B cell (primary cell): ENCODE measurements around the gene LKAAEAR1. TPM values are rescaled to one million over a fixed set of nuclear protein-coding genes. Genes with fewer than 3 reads are reported as not detected.

Experiments used
- ATAC-seq: fragments of 200-7000 bp; cut with Tn5 transposase; one replicate; pipeline ENCODE4 v1.10.0; 2021; ENCODE audit warnings: low read depth, mild to moderate bottlenecking, moderate number of reproducible peaks, moderate library complexity
- CTCF ChIA-PET: fragments of 350-600 bp; sonication (Branson Sonifier 250); formaldehyde crosslinking; loops from one replicate; lab custom pipeline; 2021; ENCODE audit warnings: antibody characterized with exemption, inconsistent platforms; lab: Charles Lee
- POLR2A ChIA-PET: fragments of 350-600 bp; sonication (Branson Sonifier 250); formaldehyde crosslinking; loops from one replicate; lab custom pipeline; 2021; ENCODE audit warnings: antibody characterized with exemption; lab: Charles Lee
- DNase-seq: peaks from one replicate; pipeline ENCODE4 v3.0.0; 2013
- H2AFZ ChIP-seq: 2 replicates; pipeline ENCODE4 v1.6.1; 2012; ENCODE audit warnings: mild to moderate bottlenecking, low read depth, low read length; ENCODE audit not compliant: insufficient read depth, poor library complexity, severe bottlenecking
- H3K27ac ChIP-seq, 2 donors: 1 replicate in 1 of 2; 2 replicates in 1 of 2; pipeline ENCODE4 v1.5.1; 2012 to 2013; ENCODE audit warnings: low read length in 2 of 2, mild to moderate bottlenecking in 2 of 2, moderate library complexity in 1 of 2
- H3K27me3 ChIP-seq, 4 experiments: fragments of 200-600 bp in 1 of 4; sonication (generic) in 1 of 4; replicated peaks in 1 of 4; 1 replicate in 2 of 4; 2 replicates in 2 of 4; pipeline versions ENCODE4 v1.6.1 to v1.7.0; 2013 to 2016; ENCODE audit warnings: low read length in 3 of 4, mild to moderate bottlenecking in 2 of 4, mixed read lengths in 1 of 4, moderate library complexity in 1 of 4; ENCODE audit not compliant: insufficient read depth in 4 of 4, control insufficient read depth in 3 of 4; ENCODE audit errors: control extremely low read depth in 1 of 4
- H3K36me3 ChIP-seq, 2 experiments: replicated peaks in 1 of 2; 1 replicate in 1 of 2; 2 replicates in 1 of 2; pipeline versions ENCODE4 v1.6.1 to v1.7.1; 2013; ENCODE audit warnings: low read length in 1 of 2; ENCODE audit not compliant: insufficient read depth in 2 of 2, control insufficient read depth in 1 of 2; ENCODE audit errors: control extremely low read depth in 1 of 2, extremely low read depth in 1 of 2
- H3K4me1 ChIP-seq, 2 donors: fragments of 200-600 bp in 1 of 2; sonication (generic) in 1 of 2; 1 replicate in 1 of 2; 2 replicates in 1 of 2; pipeline versions ENCODE4 v1.5.1 to v1.6.1; 2013 to 2017; ENCODE audit warnings: low read length in 2 of 2; ENCODE audit not compliant: control insufficient read depth in 2 of 2, insufficient read depth in 2 of 2
- H3K4me2 ChIP-seq: replicated peaks from 2 replicates; pipeline ENCODE3; 2012; ENCODE audit warnings: mild to moderate bottlenecking, low read depth, low read length; ENCODE audit not compliant: poor library complexity, severe bottlenecking
- H3K4me3 ChIP-seq, 5 experiments: fragments of 200-600 bp in 1 of 5; sonication (generic) in 1 of 5; 1 replicate in 3 of 5; 2 replicates in 2 of 5; pipeline versions ENCODE4 v1.5.1 to v1.7.0; 2011 to 2016; ENCODE audit warnings: low read length in 4 of 5, mild to moderate bottlenecking in 4 of 5, low read depth in 2 of 5, control low read depth in 1 of 5, moderate library complexity in 1 of 5; ENCODE audit not compliant: insufficient read depth in 1 of 5; ENCODE audit errors: control extremely low read depth in 1 of 5, extremely low read depth in 1 of 5
- H3K79me2 ChIP-seq: fragments of 200-600 bp; sonication (generic); one replicate; pipeline ENCODE4 v1.6.0; 2016; ENCODE audit warnings: low read length; ENCODE audit not compliant: control insufficient read depth, insufficient read depth
- H3K9ac ChIP-seq: fragments of 200-600 bp; sonication (generic); 2 replicates; pipeline ENCODE4 v1.6.1; 2017; ENCODE audit warnings: mild to moderate bottlenecking, low read length, moderate library complexity
- H3K9me3 ChIP-seq, 3 donors: one replicate each; pipeline versions ENCODE4 v1.6.1 to v1.7.1; 2013; ENCODE audit warnings: low read length in 2 of 3; ENCODE audit not compliant: control insufficient read depth in 2 of 3, insufficient read depth in 1 of 3; ENCODE audit errors: control extremely low read depth in 1 of 3
- H4K20me1 ChIP-seq: 2 replicates; pipeline ENCODE4 v1.6.0; 2012; ENCODE audit warnings: mild to moderate bottlenecking, low read length; ENCODE audit not compliant: insufficient read depth, control insufficient read depth, poor library complexity, severe bottlenecking
- H3K27ac Mint-ChIP-seq: one replicate; pipeline ENCODE4 v1.8.0; 2021; ENCODE audit warnings: mixed read lengths
- H3K27me3 Mint-ChIP-seq: one replicate; pipeline ENCODE4 v1.8.0; 2021; ENCODE audit warnings: mixed read lengths
- H3K4me1 Mint-ChIP-seq: one replicate; pipeline ENCODE4 v1.8.0; 2021; ENCODE audit warnings: mixed read lengths
- H3K4me3 Mint-ChIP-seq: one replicate; pipeline ENCODE4 v1.8.0; 2021; ENCODE audit warnings: mixed read lengths
- H3K9me3 Mint-ChIP-seq: one replicate; pipeline ENCODE4 v1.8.0; 2022; ENCODE audit warnings: mixed read lengths; ENCODE audit not compliant: insufficient read depth
- EZH2 ChIP-seq: IDR thresholded peaks from 2 replicates; pipeline ENCODE4 v1.6.1; 2012; ENCODE audit warnings: borderline replicate concordance, low read depth, mild to moderate bottlenecking, moderate library complexity, low read length; ENCODE audit not compliant: insufficient read depth, poor library complexity, severe bottlenecking
- whole genome bisulfite sequencing: methylation state at CpG from one replicate; pipeline ENCODE4 v1.1.5; 2013; ENCODE audit warnings: missing lambda C conversion rate; ENCODE audit not compliant: insufficient coverage; 5-methylcytosine and 5-hydroxymethylcytosine counted together
- intact Hi-C: fragments of 100-400 bp; cut with micrococcal nuclease; formaldehyde crosslinking; loops from one replicate; pipeline ENCODE4 v1.10.0; 2022
- polyA plus RNA-seq: library from polyadenylated mRNA; depleted of rRNA; stranded (reverse); fragments of >200 nt; gene quantifications from 2 replicates; pipeline ENCODE4 v1.2.3, GENCODE V29; 2012
- total RNA-seq, 2 donors: library from RNA; stranded (reverse); fragments of 120-200 nt in 1 of 2; gene quantifications; 1 replicate in 1 of 2; 2 replicates in 1 of 2; pipeline versions ENCODE4 v1.2.3 to v1.2.4, GENCODE V29; 2013 to 2022
- TF ChIP-seq, protein P1 (sequence below): fragments of 200-600 bp; IDR thresholded peaks from one replicate; pipeline ENCODE4 v1.8.0; 2022; ENCODE audit warnings: antibody characterized with exemption, mild to moderate bottlenecking

Gene LKAAEAR1
- total and polyA plus RNA-seq, 2 donors (not counting 1 experiment from before 2014, with no cell fraction given): 1.9 TPM; not detected in 1

DNA sequence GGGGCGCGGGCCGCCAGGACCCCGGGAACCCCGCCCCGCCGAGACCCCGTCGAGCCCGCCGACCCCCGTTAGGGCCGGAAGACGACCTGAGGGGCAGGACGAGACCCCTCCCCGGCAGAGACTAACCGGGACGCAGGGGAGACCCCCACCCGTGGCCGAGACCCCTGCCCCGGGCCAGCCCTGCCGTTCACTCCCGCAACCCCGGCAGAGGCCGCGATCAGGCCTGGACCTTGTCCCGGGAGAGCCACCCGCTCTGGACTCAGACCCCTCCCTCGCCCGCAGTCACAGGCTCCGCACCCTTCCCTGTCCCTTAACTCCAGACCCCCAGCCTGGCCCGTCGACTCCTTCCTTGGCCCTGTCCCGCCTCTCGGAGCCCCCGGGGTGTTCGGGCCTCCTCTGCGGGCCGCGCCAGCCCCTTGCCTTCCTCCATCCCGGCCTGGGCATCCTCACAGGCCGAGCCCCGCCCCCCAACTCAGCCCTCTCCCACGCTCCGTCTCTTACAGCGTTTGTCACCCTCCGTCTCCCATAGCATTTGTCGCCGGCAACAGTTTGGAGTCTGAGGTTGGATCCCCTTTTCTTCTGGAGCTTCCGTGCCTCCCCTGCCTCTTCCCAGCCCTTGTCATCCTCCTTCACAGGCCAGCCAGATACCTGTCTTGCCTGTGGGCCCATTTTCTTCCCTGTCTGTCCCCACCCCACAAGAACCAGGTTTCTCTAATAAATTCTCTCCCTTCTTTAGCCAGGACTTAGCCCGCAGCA lies 20.6 kb downstream of the LKAAEAR1 start:
- Histone ChIP-seq H4K20me1 (peaks cover 6% of the 10 kb centered on the region), H2AFZ (peak overlapping the region; percentile 90), H3K27ac (peak overlapping the region in 1 of 2 donors; percentile 69), H3K9ac (peak overlapping the region; percentile 83), H3K9me3 (no peaks in the 10 kb centered on the region), H3K36me3 (no peaks in the 10 kb centered on the region), H3K4me1 (peaks cover 49 to 61% of the 10 kb centered on the region in 2 donors), H3K27me3 (no peaks in the 10 kb centered on the region), H3K4me2 (peak overlapping the region; percentile 98), H3K4me3 (peak overlapping the region in 4 of 5 experiments; percentile 63 to 79 (median 70)), H3K79me2 (peaks cover 13% of the 10 kb centered on the region)
- WGBS: 2% methylated on average over 51 of the region's 51 CpGs
- Mint-ChIP-seq H3K9me3 (no peaks in the 10 kb centered on the region), H3K4me3 (peak overlapping the region; percentile 88), H3K27me3 (no peaks in the 10 kb centered on the region), H3K4me1 (peaks cover 45% of the 10 kb centered on the region), H3K27ac (peak overlapping the region; percentile 84)
- ATAC-seq: no peak
- POLR2A ChIA-PET: interaction anchor here (0.8 to 4.2 kb wide), 8 partner anchors 14 to 543 kb away, joined by 3 to 55 read pairs (median 3); partner anchors contain the start of genes OPRL1, PPDPF, RGS19 and UCKL1
- CTCF ChIA-PET: interaction anchor here (0.7 to 3.2 kb wide), 11 partner anchors 13 to 155 kb away, joined by 3 to 16 read pairs (median 4); partner anchors contain the start of genes LKAAEAR1, PRPF6 and RGS19
- no peak for DNase-seq
- no peak for TF ChIP-seq EZH2
- TF ChIP-seq, protein P1, sequence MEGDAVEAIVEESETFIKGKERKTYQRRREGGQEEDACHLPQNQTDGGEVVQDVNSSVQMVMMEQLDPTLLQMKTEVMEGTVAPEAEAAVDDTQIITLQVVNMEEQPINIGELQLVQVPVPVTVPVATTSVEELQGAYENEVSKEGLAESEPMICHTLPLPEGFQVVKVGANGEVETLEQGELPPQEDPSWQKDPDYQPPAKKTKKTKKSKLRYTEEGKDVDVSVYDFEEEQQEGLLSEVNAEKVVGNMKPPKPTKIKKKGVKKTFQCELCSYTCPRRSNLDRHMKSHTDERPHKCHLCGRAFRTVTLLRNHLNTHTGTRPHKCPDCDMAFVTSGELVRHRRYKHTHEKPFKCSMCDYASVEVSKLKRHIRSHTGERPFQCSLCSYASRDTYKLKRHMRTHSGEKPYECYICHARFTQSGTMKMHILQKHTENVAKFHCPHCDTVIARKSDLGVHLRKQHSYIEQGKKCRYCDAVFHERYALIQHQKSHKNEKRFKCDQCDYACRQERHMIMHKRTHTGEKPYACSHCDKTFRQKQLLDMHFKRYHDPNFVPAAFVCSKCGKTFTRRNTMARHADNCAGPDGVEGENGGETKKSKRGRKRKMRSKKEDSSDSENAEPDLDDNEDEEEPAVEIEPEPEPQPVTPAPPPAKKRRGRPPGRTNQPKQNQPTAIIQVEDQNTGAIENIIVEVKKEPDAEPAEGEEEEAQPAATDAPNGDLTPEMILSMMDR: no peak
- intact Hi-C loops: loop anchor here (1.0 to 5.0 kb wide), 5 partner anchors 16 to 406 kb away; partner anchors contain the start of genes ARFRP1, RGS19, RTEL1 and ZGPAT
